ENCODE measurements around the gene CYSTM1. TPM values are rescaled to one million over a fixed set of nuclear protein-coding genes. Genes with fewer than 3 reads are reported as not detected.

CYSTM1 gene
- total RNA-seq, 1 experiment from 2014 or later, result 186 TPM

- DNase-seq (ENCODE audit: low read depth, low spot score), result no peak
- in situ Hi-C loops (cut with HindIII; ENCODE audit: low pct_unique_long_range_greater_than_20kb, low sequenced_read_pairs), result no loop called here
Observed at GRCh38 chr5:140256726-140257125, 81.7 kb downstream of the CYSTM1 start.

DNA sequence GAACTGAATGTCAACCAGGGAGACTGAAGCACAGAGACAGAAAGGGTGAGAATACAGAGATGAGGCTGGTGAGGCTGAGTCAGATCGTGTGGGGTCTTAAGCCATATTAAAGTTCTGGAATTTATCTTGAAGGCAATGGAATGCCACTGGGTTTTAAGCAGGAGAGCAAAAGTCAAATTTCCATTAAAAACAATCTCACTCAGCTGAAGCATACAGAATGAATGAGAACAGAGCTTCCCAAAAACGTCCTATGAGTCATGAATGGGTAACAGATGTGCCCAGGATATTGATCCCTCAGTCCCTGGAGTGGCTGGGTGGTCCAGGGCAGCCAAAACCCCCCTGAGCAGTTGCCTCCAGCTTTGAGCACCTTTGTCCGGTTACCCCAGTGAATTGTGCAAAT lies 83.0 kb downstream of the CYSTM1 start:
- no peak for DNase-seq (ENCODE audit: low read depth, low spot score)
- in situ Hi-C loops (cut with HindIII; ENCODE audit: low pct_unique_long_range_greater_than_20kb, low sequenced_read_pairs), result no loop called here

- DNase-seq (ENCODE audit: low read depth, low spot score), result no peak
- in situ Hi-C loops (cut with HindIII; ENCODE audit: low pct_unique_long_range_greater_than_20kb, low sequenced_read_pairs), result no loop called here
Observed at GRCh38 chr5:140258873-140259272, 83.9 kb downstream of the CYSTM1 start.

DNA sequence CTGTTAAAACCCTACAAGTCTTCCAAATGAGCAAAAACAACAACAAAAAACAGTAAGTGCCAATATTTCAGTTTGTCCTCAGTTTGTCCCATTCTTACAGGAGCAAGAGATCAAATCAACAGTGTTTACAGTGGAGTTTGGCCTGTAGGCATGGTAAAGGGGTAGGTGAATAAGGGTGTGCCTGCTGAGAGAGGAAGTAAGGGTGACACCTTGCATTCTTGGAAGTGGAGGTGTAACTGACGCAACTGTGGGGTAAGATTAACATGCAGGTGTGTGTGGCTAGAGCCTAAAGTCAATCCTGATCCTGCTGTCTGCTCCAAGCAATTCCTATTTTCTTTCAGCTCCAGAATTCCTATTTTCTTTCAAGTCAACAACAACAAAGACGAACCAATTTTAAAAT lies 84.5 kb downstream of the CYSTM1 start:
- in situ Hi-C loops (cut with HindIII; ENCODE audit: low pct_unique_long_range_greater_than_20kb, low sequenced_read_pairs), result no loop called here
- DNase-seq (ENCODE audit: low read depth, low spot score), result no peak

DNA sequence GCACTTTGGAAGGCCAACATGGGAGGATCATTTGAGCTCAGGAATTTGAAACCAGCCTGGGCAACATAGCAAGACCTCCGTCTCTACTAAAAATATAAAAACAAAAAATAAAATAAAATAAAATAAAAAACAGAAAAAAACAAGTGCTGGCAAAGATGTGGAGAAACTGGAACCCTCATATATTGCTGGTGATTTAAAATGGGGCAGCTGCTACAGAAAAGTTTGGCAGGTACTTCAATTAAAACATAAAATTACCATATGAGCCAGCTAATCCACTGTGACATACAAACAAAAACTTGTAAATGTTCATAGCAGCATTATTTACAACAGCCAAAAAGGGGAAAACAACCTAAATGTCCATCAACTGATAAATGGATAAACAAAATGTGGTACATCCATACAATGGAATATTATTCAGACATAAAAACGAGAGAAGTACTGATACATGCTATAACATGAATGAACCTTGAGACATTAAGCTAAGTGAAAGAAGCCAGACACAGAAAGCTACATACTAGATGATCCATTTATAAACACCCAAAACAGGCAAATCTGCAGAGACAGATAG lies 85.2 kb downstream of the CYSTM1 start:
- in situ Hi-C loops (cut with HindIII; ENCODE audit: low pct_unique_long_range_greater_than_20kb, low sequenced_read_pairs), result no loop called here
- no peak for DNase-seq (ENCODE audit: low read depth, low spot score)

DNA sequence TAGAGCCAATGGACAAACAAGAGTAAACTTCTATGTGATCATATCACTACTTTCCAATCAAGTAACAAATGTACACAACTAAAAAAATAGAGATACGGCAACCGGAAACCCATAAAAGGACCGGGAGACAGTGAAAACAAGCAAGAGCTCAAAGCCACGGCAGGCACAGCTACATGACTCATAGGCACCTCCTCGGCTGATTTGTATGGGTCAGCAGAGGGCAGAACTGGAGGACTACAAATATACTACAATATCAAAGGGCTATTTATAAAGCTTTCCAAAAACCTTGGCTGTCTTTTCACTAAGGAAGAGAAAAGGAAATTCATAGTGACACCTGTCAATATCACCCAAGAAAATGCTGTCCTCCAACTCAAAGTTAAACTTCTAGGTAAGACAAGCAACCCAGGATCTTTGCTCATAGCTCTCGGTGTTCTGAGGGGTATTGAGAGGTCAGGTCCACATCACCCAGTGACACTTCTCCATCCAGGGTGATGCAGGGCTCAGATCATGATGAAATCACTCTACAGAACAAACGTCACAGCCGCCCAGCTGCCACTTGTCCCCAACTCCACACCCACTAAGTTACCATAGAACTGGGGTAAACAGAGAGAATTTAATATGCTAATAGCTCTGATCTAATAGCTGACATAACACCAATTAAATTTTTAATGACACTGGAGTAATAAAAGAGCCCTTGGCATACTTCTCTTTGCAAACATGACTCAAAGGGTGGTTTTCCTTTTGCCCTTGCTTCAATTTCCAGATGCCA lies 86.6 kb downstream of the CYSTM1 start:
- DNase-seq (ENCODE audit: low read depth, low spot score), result peak; percentile 91
- in situ Hi-C loops (cut with HindIII; ENCODE audit: low pct_unique_long_range_greater_than_20kb, low sequenced_read_pairs), result no loop called here

GRCh38 chr5:140262221-140262620 lies 87.2 kb downstream of the CYSTM1 start:
- in situ Hi-C loops (cut with HindIII; ENCODE audit: low pct_unique_long_range_greater_than_20kb, low sequenced_read_pairs), result no loop called here
- DNase-seq (ENCODE audit: low read depth, low spot score), result no peak

- in situ Hi-C loops (cut with HindIII; ENCODE audit: low pct_unique_long_range_greater_than_20kb, low sequenced_read_pairs), result no loop called here
- DNase-seq (ENCODE audit: low read depth, low spot score), result no peak
Observed at GRCh38 chr5:140262839-140263238, 87.9 kb downstream of the CYSTM1 start.

DNA sequence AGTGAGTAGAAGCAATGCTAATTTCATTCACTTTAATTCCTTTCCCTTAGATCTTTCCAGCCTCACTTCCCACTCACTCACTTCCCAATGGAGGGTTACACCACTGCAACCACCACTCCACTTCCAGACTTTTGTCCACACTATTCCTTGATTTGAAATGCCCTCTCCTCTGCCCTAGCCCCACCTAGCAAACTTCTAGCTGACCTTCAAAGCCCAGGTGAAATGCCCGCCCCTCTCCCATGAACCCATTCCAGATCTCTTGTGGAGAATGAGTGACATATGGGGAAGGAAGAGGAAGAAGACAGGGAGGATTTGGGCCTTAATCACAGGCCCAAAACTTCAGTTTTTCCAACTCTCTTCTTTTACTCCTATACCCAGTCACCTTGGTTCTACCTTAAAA lies 90.9 kb downstream of the CYSTM1 start:
- in situ Hi-C loops (cut with HindIII; ENCODE audit: low pct_unique_long_range_greater_than_20kb, low sequenced_read_pairs), result no loop called here
- no peak for DNase-seq (ENCODE audit: low read depth, low spot score)

DNA sequence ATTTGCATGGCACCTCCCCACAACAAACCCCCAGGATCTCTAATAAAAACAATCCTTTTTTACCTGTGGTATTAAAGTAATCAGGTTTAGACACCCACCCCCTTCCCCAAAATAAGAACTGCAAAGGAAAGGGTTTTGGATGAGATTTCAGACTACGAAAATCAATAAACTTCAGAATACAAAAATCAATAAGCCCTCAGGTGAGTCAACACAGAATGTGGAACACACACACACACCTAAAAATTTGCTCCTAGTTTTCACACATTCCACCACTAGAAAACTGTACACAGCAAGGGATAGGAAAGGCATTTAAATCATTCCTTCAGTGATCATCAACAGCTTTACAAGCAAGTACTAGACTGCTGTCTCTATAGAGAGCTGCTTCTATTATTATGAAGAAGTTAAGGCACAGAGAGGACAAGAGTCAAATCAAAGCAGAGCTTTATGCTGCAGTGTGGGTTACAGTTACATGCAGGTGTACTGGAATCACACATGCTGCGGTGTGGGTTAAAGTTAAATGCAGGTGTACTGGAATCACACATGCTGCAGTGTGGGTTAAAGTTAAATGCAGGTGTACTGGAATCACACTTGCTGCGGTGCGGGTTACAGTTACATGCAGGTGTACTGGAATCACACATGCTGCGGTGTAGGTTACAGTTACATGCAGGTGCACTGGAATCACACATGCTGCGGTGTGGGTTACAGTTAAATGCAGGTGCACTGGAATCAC lies 91.6 kb downstream of the CYSTM1 start:
- in situ Hi-C loops (cut with HindIII; ENCODE audit: low pct_unique_long_range_greater_than_20kb, low sequenced_read_pairs), result no loop called here

DNA sequence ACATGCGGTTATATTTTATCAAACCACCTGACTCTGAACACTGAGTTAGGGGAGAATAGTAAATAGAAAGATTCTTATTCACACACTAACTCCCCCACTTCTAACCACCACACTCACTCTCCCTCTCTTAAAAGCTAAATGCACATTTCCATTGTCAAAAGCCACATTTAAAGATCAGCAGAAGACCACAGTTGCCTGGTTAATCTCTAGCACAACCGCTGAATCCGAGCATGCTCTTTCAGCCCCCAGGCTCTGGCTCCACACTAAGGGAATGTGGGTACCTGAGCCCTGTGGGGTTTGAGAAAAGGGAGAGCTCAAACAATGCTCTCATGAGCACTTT lies 92.2 kb downstream of the CYSTM1 start:
- in situ Hi-C loops (cut with HindIII; ENCODE audit: low pct_unique_long_range_greater_than_20kb, low sequenced_read_pairs), result no loop called here
- DNase-seq (ENCODE audit: low read depth, low spot score), result no peak

More for the DNA sequence above, 91.6 kb downstream of the CYSTM1 start:
- no peak for DNase-seq (ENCODE audit: low read depth, low spot score)

DNA sequence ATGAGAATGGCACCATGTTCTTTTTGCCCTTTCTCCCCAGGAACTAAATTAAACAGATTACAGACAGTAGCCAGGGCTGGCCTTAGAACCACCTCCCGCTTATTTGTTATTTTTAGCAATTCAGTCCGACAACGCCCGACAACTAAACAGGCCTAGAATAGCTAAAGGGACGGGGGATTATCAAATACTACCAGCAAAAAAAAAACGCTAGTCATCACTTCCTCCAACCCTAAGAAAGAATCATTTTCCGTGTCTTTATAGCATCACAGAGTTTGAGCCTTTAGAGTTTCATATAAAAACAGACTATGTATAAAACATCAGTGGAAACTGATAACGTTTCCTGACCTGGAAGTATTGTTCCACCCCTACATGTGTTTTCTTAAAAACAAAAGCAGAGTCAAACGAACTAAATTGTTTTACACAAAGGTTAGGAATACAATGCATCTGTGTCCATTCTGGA lies 92.6 kb downstream of the CYSTM1 start:
- DNase-seq (ENCODE audit: low read depth, low spot score), result no peak
- in situ Hi-C loops (cut with HindIII; ENCODE audit: low pct_unique_long_range_greater_than_20kb, low sequenced_read_pairs), result no loop called here

GRCh38 chr5:140270008-140270407 lies 95.0 kb downstream of the CYSTM1 start:
- no peak for DNase-seq (ENCODE audit: low read depth, low spot score)
- in situ Hi-C loops (cut with HindIII; ENCODE audit: low pct_unique_long_range_greater_than_20kb, low sequenced_read_pairs), result no loop called here

- in situ Hi-C loops (cut with HindIII; ENCODE audit: low pct_unique_long_range_greater_than_20kb, low sequenced_read_pairs), result no loop called here
- no peak for DNase-seq (ENCODE audit: low read depth, low spot score)
Observed at GRCh38 chr5:140273401-140273877, 98.5 kb downstream of the CYSTM1 start.

GRCh38 chr5:140275837-140276236 lies 100.8 kb downstream of the CYSTM1 start:
- in situ Hi-C loops (cut with HindIII; ENCODE audit: low pct_unique_long_range_greater_than_20kb, low sequenced_read_pairs), result no loop called here
- no peak for DNase-seq (ENCODE audit: low read depth, low spot score)

- in situ Hi-C loops (cut with HindIII; ENCODE audit: low pct_unique_long_range_greater_than_20kb, low sequenced_read_pairs), result no loop called here
Observed at GRCh38 chr5:140282266-140282665, 107.3 kb downstream of the CYSTM1 start.

GRCh38 chr5:140284013-140284412 lies 109.0 kb downstream of the CYSTM1 start:
- no peak for DNase-seq (ENCODE audit: low read depth, low spot score)
- in situ Hi-C loops (cut with HindIII; ENCODE audit: low pct_unique_long_range_greater_than_20kb, low sequenced_read_pairs), result no loop called here

More at GRCh38 chr5:140282266-140282665, 107.3 kb downstream of the CYSTM1 start:
- DNase-seq (ENCODE audit: low read depth, low spot score), result peak; percentile 87

GRCh38 chr5:140286424-140286823 lies 111.4 kb downstream of the CYSTM1 start:
- in situ Hi-C loops (cut with HindIII; ENCODE audit: low pct_unique_long_range_greater_than_20kb, low sequenced_read_pairs), result no loop called here
- no peak for DNase-seq (ENCODE audit: low read depth, low spot score)

Data from SK-MEL-5 (cell line).